ENCODE results near the gene LARGE2. TPM values are rescaled to one million over a fixed set of nuclear protein-coding genes. Genes with fewer than 3 reads are reported as not detected.
A peak's percentile ranks its signal among the peaks of the same experiment; 100 is the strongest.

Gene LARGE2
- total RNA-seq, 1 donor from 2014 or later: 0.36 TPM

- FAIRE-seq (no peak), DNase-seq (ENCODE audit: low read depth) (no peak)
- H3K4me2 ChIP-seq (ENCODE audit: low read length): peak overlapping the region; percentile 70
- no peaks in the 10 kb centered on the region for H3K9me3 ChIP-seq (ENCODE audit: insufficient read depth, low read depth, low read length)
- Mint-ChIP-seq H3K9me3 (ENCODE audit: unreplicated experiment) (no peaks in the 10 kb centered on the region), H3K4me3 (ENCODE audit: unreplicated experiment) (peak overlapping the region; percentile 79), H3K27ac (ENCODE audit: unreplicated experiment) (no peak overlapping the region), H3K4me1 (ENCODE audit: low read depth, unreplicated experiment) (peaks cover 17% of the 10 kb centered on the region), H3K36me3 (ENCODE audit: low read depth, unreplicated experiment) (peaks cover 18% of the 10 kb centered on the region), H3K27me3 (ENCODE audit: low read depth, unreplicated experiment) (peaks cover 21% of the 10 kb centered on the region)
- H3K4me3 ChIP-seq (ENCODE audit: insufficient read depth, low read depth, low read length): no peak overlapping the region
- H4K20me1 ChIP-seq (ENCODE audit: insufficient read depth, low read length): peaks cover 44% of the 10 kb centered on the region
- no peak overlapping the region for H2AFZ ChIP-seq (ENCODE audit: low read depth, low read length)
- H3K27ac ChIP-seq (ENCODE audit: low read depth, low read length): no peak overlapping the region
- peaks cover 9% of the 10 kb centered on the region for H3K4me1 ChIP-seq (ENCODE audit: insufficient read depth, low read length)
- peaks cover 4% of the 10 kb centered on the region for H3K27me3 ChIP-seq (ENCODE audit: insufficient read depth, low read length)
- no peaks in the 10 kb centered on the region for H3K79me2 ChIP-seq (ENCODE audit: insufficient read depth, low read length)
- no peak overlapping the region for H3K9ac ChIP-seq (ENCODE audit: low read length)
- peaks cover 3% of the 10 kb centered on the region for H3K36me3 ChIP-seq (ENCODE audit: insufficient read depth, low read length)
- TF ChIP-seq CTCF (IDR thresholded peaks at IDR 0.05; ENCODE audit: insufficient read depth, low read depth, low read length): no peak
- no peak for TF ChIP-seq EZH2 (IDR thresholded peaks at IDR 0.05; ENCODE audit: insufficient read depth, low read length)
Observed at GRCh38 chr11:45884596-45885185, 37.8 kb upstream of the LARGE2 start.

- H3K36me3 ChIP-seq (ENCODE audit: insufficient read depth, low read length): peaks cover 3% of the 10 kb centered on the region
- TF ChIP-seq EZH2 (IDR thresholded peaks at IDR 0.05; ENCODE audit: insufficient read depth, low read length): no peak
- no peak for FAIRE-seq
- peak within 1 kb of the TSS; percentile 48 for H3K4me3 ChIP-seq (ENCODE audit: insufficient read depth, low read depth, low read length)
- DNase-seq (ENCODE audit: low read depth): no peak
- H3K9me3 ChIP-seq (ENCODE audit: insufficient read depth, low read depth, low read length): no peaks in the 10 kb centered on the region
- peaks cover 4% of the 10 kb centered on the region for H3K27me3 ChIP-seq (ENCODE audit: insufficient read depth, low read length)
- peaks cover 36% of the 10 kb centered on the region for H4K20me1 ChIP-seq (ENCODE audit: insufficient read depth, low read length)
- peaks cover 4% of the 10 kb centered on the region for H3K4me1 ChIP-seq (ENCODE audit: insufficient read depth, low read length)
- peaks cover 14% of the 10 kb centered on the region for H3K36me3 Mint-ChIP-seq (ENCODE audit: low read depth, unreplicated experiment)
- H3K27me3 Mint-ChIP-seq (ENCODE audit: low read depth, unreplicated experiment): peaks cover 23% of the 10 kb centered on the region
- H3K4me1 Mint-ChIP-seq (ENCODE audit: low read depth, unreplicated experiment): peaks cover 13% of the 10 kb centered on the region
- H3K9me3 Mint-ChIP-seq (ENCODE audit: unreplicated experiment): no peaks in the 10 kb centered on the region
- peak within 1 kb of the TSS; percentile 79 for H3K4me3 Mint-ChIP-seq (ENCODE audit: unreplicated experiment)
- no peak within 1 kb of the TSS for H3K9ac ChIP-seq (ENCODE audit: low read length)
- no peak within 1 kb of the TSS for H3K27ac Mint-ChIP-seq (ENCODE audit: unreplicated experiment)
- H3K4me2 ChIP-seq (ENCODE audit: low read length): peak within 1 kb of the TSS; percentile 83
- no peaks in the 10 kb centered on the region for H3K79me2 ChIP-seq (ENCODE audit: insufficient read depth, low read length)
- peak within 1 kb of the TSS; percentile 34 for H2AFZ ChIP-seq (ENCODE audit: low read depth, low read length)
- no peak within 1 kb of the TSS for H3K27ac ChIP-seq (ENCODE audit: low read depth, low read length)
Observed at GRCh38 chr11:45885274-45885920, 37.1 kb upstream of the LARGE2 start, which contains the start of gene MAPK8IP1. MAPK8IP1 (plus strand) TSS chr11:45885651; CDS start chr11:45885821, 170 bp downstream.

- no peaks in the 10 kb centered on the region for H3K79me2 ChIP-seq (ENCODE audit: insufficient read depth, low read length)
- peaks cover 24% of the 10 kb centered on the region for H3K27me3 Mint-ChIP-seq (ENCODE audit: low read depth, unreplicated experiment)
- H2AFZ ChIP-seq (ENCODE audit: low read depth, low read length): peak overlapping the region; percentile 34
- H3K9ac ChIP-seq (ENCODE audit: low read length): no peak overlapping the region
- H3K9me3 Mint-ChIP-seq (ENCODE audit: unreplicated experiment): no peaks in the 10 kb centered on the region
- H3K36me3 ChIP-seq (ENCODE audit: insufficient read depth, low read length): peaks cover under 1% of the 10 kb centered on the region
- peak overlapping the region; percentile 57 for H3K4me3 Mint-ChIP-seq (ENCODE audit: unreplicated experiment)
- H3K4me2 ChIP-seq (ENCODE audit: low read length): peak overlapping the region; percentile 83
- H3K36me3 Mint-ChIP-seq (ENCODE audit: low read depth, unreplicated experiment): peaks cover 13% of the 10 kb centered on the region
- peaks cover 4% of the 10 kb centered on the region for H3K27me3 ChIP-seq (ENCODE audit: insufficient read depth, low read length)
- DNase-seq (ENCODE audit: low read depth) (no peak), FAIRE-seq (no peak)
- TF ChIP-seq EZH2 (IDR thresholded peaks at IDR 0.05; ENCODE audit: insufficient read depth, low read length): peak; percentile 60
- no peak for TF ChIP-seq CTCF (IDR thresholded peaks at IDR 0.05; ENCODE audit: insufficient read depth, low read depth, low read length)
- peaks cover 11% of the 10 kb centered on the region for H3K4me1 Mint-ChIP-seq (ENCODE audit: low read depth, unreplicated experiment)
- H3K9me3 ChIP-seq (ENCODE audit: insufficient read depth, low read depth, low read length): no peaks in the 10 kb centered on the region
- H3K27ac ChIP-seq (ENCODE audit: low read depth, low read length): no peak overlapping the region
- H3K4me3 ChIP-seq (ENCODE audit: insufficient read depth, low read depth, low read length): peak overlapping the region; percentile 48
- H3K27ac Mint-ChIP-seq (ENCODE audit: unreplicated experiment): no peak overlapping the region
- H4K20me1 ChIP-seq (ENCODE audit: insufficient read depth, low read length): peaks cover 29% of the 10 kb centered on the region
- peaks cover 4% of the 10 kb centered on the region for H3K4me1 ChIP-seq (ENCODE audit: insufficient read depth, low read length)
Observed at GRCh38 chr11:45885921-45886721, 36.3 kb upstream of the LARGE2 start.

Data from astrocyte (in vitro differentiated cells and primary cell).